Activated CD4-positive, alpha-beta memory T cell treated with anti-CD3 and anti-CD28 coated beads, Interleukin-2, amount 10 ng/mL, durations not matched to agents 7 days and 5 days (primary cell): ENCODE data around the gene DHRS7B. TPM values are rescaled to one million over a fixed set of nuclear protein-coding genes. Genes with fewer than 3 reads are reported as not detected.

Experiments used
- CTCF ChIA-PET: fragments of 350-600 bp; sonication (Branson Sonifier 250); formaldehyde crosslinking; loops from one replicate; lab custom pipeline; 2021; ENCODE audit warnings: antibody characterized with exemption, inconsistent platforms; lab: Charles Lee
- POLR2A ChIA-PET: fragments of 350-600 bp; sonication (Branson Sonifier 250); formaldehyde crosslinking; loops from one replicate; lab custom pipeline; 2021; ENCODE audit warnings: antibody characterized with exemption; lab: Charles Lee
- DNase-seq: peaks from one replicate; pipeline ENCODE4 v3.0.0-alpha.2; 2020
- H3K27ac Mint-ChIP-seq: one replicate; pipeline ENCODE4 v1.8.0; 2021; ENCODE audit warnings: mild to moderate bottlenecking, mixed read lengths
- H3K27me3 Mint-ChIP-seq: one replicate; pipeline ENCODE4 v1.8.0; 2021; ENCODE audit warnings: mixed read lengths
- H3K36me3 Mint-ChIP-seq: one replicate; pipeline ENCODE4 v1.8.0; 2021; ENCODE audit warnings: low read depth, mixed read lengths
- H3K4me1 Mint-ChIP-seq: one replicate; pipeline ENCODE4 v1.8.0; 2021; ENCODE audit warnings: mixed read lengths
- H3K4me3 Mint-ChIP-seq: one replicate; pipeline ENCODE4 v1.8.0; 2021; ENCODE audit warnings: mild to moderate bottlenecking, mixed read lengths
- H3K9me3 Mint-ChIP-seq: one replicate; pipeline ENCODE4 v1.8.0; 2021; ENCODE audit warnings: mixed read lengths
- total RNA-seq, 2 experiments: library from RNA; stranded (reverse); gene quantifications; one replicate each; pipeline ENCODE4 v1.2.3, GENCODE V29; 2021

DHRS7B gene
- total RNA-seq, 2 experiments from 2014 or later: 12.1 to 15.3 TPM

GRCh38 chr17:21196126-21196525 lies 69.4 kb downstream of the DHRS7B start:
- no peaks in the 10 kb centered on the region for H3K9me3 Mint-ChIP-seq
- peaks cover 41% of the 10 kb centered on the region for H3K36me3 Mint-ChIP-seq
- H3K27me3 Mint-ChIP-seq: no peaks in the 10 kb centered on the region
- no peak for DNase-seq
- H3K27ac Mint-ChIP-seq: no peak overlapping the region
- CTCF ChIA-PET: no interaction called here
- peaks cover 22% of the 10 kb centered on the region for H3K4me1 Mint-ChIP-seq
- POLR2A ChIA-PET: no interaction called here
- H3K4me3 Mint-ChIP-seq: no peak overlapping the region

GRCh38 chr17:21198411-21198810 lies 71.6 kb downstream of the DHRS7B start:
- peaks cover 41% of the 10 kb centered on the region for H3K36me3 Mint-ChIP-seq
- no peaks in the 10 kb centered on the region for H3K27me3 Mint-ChIP-seq
- no peaks in the 10 kb centered on the region for H3K9me3 Mint-ChIP-seq
- H3K4me1 Mint-ChIP-seq: peaks cover 16% of the 10 kb centered on the region
- ChIA-PET POLR2A (no interaction called here), CTCF (no interaction called here)
- no peak for DNase-seq
- no peak overlapping the region for H3K4me3 Mint-ChIP-seq
- H3K27ac Mint-ChIP-seq: no peak overlapping the region

- Mint-ChIP-seq H3K4me3 (no peak overlapping the region), H3K27ac (no peak overlapping the region), H3K36me3 (peaks cover 41% of the 10 kb centered on the region), H3K27me3 (no peaks in the 10 kb centered on the region), H3K4me1 (peaks cover 13% of the 10 kb centered on the region), H3K9me3 (no peaks in the 10 kb centered on the region)
- CTCF ChIA-PET: no interaction called here
- POLR2A ChIA-PET: no interaction called here
- no peak for DNase-seq
These were observed 72.5 kb downstream of the DHRS7B start for GRCh38 chr17:21199311-21199710.

GRCh38 chr17:21199856-21200255 lies 73.1 kb downstream of the DHRS7B start:
- no peaks in the 10 kb centered on the region for H3K9me3 Mint-ChIP-seq
- no peak overlapping the region for H3K4me3 Mint-ChIP-seq
- peaks cover 35% of the 10 kb centered on the region for H3K36me3 Mint-ChIP-seq
- H3K27ac Mint-ChIP-seq: no peak overlapping the region
- peaks cover 11% of the 10 kb centered on the region for H3K4me1 Mint-ChIP-seq
- ChIA-PET POLR2A (no interaction called here), CTCF (no interaction called here)
- no peak for DNase-seq
- no peaks in the 10 kb centered on the region for H3K27me3 Mint-ChIP-seq

GRCh38 chr17:21200590-21201297 lies 74.0 kb downstream of the DHRS7B start:
- no peak overlapping the region for H3K27ac Mint-ChIP-seq
- DNase-seq: no peak
- peaks cover 35% of the 10 kb centered on the region for H3K36me3 Mint-ChIP-seq
- H3K4me1 Mint-ChIP-seq: peaks cover 12% of the 10 kb centered on the region
- no peaks in the 10 kb centered on the region for H3K27me3 Mint-ChIP-seq
- H3K9me3 Mint-ChIP-seq: no peaks in the 10 kb centered on the region
- ChIA-PET CTCF (no interaction called here), POLR2A (interaction anchor here (1.0 to 2.0 kb wide), 2 partner anchors 11 to 13 kb away, joined by 5 to 7 read pairs; partner anchors contain the start of gene TMEM11)
- H3K4me3 Mint-ChIP-seq: no peak overlapping the region

- H3K9me3 Mint-ChIP-seq: no peaks in the 10 kb centered on the region
- no peaks in the 10 kb centered on the region for H3K27me3 Mint-ChIP-seq
- H3K4me3 Mint-ChIP-seq: no peak overlapping the region
- peaks cover 12% of the 10 kb centered on the region for H3K4me1 Mint-ChIP-seq
- no peak for DNase-seq
- H3K27ac Mint-ChIP-seq: no peak overlapping the region
- POLR2A ChIA-PET: interaction anchor here (1.0 to 2.0 kb wide), 2 partner anchors 11 to 12 kb away, joined by 5 to 7 read pairs; partner anchors contain the start of gene TMEM11
- CTCF ChIA-PET: no interaction called here
- H3K36me3 Mint-ChIP-seq: peaks cover 39% of the 10 kb centered on the region
These were observed 74.5 kb downstream of the DHRS7B start for GRCh38 chr17:21201298-21201595.

GRCh38 chr17:21201874-21202273 lies 75.1 kb downstream of the DHRS7B start:
- POLR2A ChIA-PET: interaction anchor here (1.0 to 2.0 kb wide), 2 partner anchors 10 to 12 kb away, joined by 5 to 7 read pairs; partner anchors contain the start of gene TMEM11
- Mint-ChIP-seq H3K9me3 (no peaks in the 10 kb centered on the region), H3K4me3 (no peak overlapping the region), H3K36me3 (peaks cover 34% of the 10 kb centered on the region), H3K4me1 (peaks cover 12% of the 10 kb centered on the region), H3K27ac (no peak overlapping the region), H3K27me3 (no peaks in the 10 kb centered on the region)
- CTCF ChIA-PET: no interaction called here
- DNase-seq: no peak

- Mint-ChIP-seq H3K4me1 (peaks cover 12% of the 10 kb centered on the region), H3K9me3 (no peaks in the 10 kb centered on the region), H3K4me3 (no peak overlapping the region), H3K27ac (no peak overlapping the region), H3K36me3 (peaks cover 30% of the 10 kb centered on the region), H3K27me3 (no peaks in the 10 kb centered on the region)
- ChIA-PET CTCF (no interaction called here), POLR2A (interaction anchor here (2.0 kb wide), 1 partner anchor 9 kb away, joined by 7 read pairs; no protein-coding TSS in a partner anchor)
- no peak for DNase-seq
These were observed 75.7 kb downstream of the DHRS7B start for GRCh38 chr17:21202512-21202911.

- ChIA-PET POLR2A (interaction anchor here (1.1 kb wide), 1 partner anchor 8 kb away, joined by 5 read pairs; no protein-coding TSS in a partner anchor), CTCF (no interaction called here)
- DNase-seq: no peak
- H3K9me3 Mint-ChIP-seq: no peaks in the 10 kb centered on the region
- peaks cover 12% of the 10 kb centered on the region for H3K4me1 Mint-ChIP-seq
- no peak overlapping the region for H3K4me3 Mint-ChIP-seq
- no peak overlapping the region for H3K27ac Mint-ChIP-seq
- H3K36me3 Mint-ChIP-seq: peaks cover 27% of the 10 kb centered on the region
- H3K27me3 Mint-ChIP-seq: no peaks in the 10 kb centered on the region
These were observed 78.2 kb downstream of the DHRS7B start for GRCh38 chr17:21204935-21205334.

- Mint-ChIP-seq H3K4me3 (no peak overlapping the region), H3K4me1 (peaks cover 36% of the 10 kb centered on the region), H3K27me3 (no peaks in the 10 kb centered on the region), H3K36me3 (peaks cover 26% of the 10 kb centered on the region), H3K9me3 (no peaks in the 10 kb centered on the region), H3K27ac (no peak overlapping the region)
- POLR2A ChIA-PET: no interaction called here
- no peak for DNase-seq
- CTCF ChIA-PET: no interaction called here
These were observed 81.6 kb downstream of the DHRS7B start for GRCh38 chr17:21208352-21208751.

- ChIA-PET POLR2A (no interaction called here), CTCF (no interaction called here)
- H3K4me1 Mint-ChIP-seq: peaks cover 33% of the 10 kb centered on the region
- no peaks in the 10 kb centered on the region for H3K9me3 Mint-ChIP-seq
- H3K36me3 Mint-ChIP-seq: peaks cover 28% of the 10 kb centered on the region
- no peak for DNase-seq
- H3K27me3 Mint-ChIP-seq: no peaks in the 10 kb centered on the region
- H3K4me3 Mint-ChIP-seq: no peak overlapping the region
- H3K27ac Mint-ChIP-seq: no peak overlapping the region
These were observed 82.9 kb downstream of the DHRS7B start for GRCh38 chr17:21209511-21210175.

- ChIA-PET POLR2A (interaction anchor here (0.9 kb wide), 1 partner anchor 10 kb away, joined by 3 read pairs; no protein-coding TSS in a partner anchor), CTCF (no interaction called here)
- peaks cover 41% of the 10 kb centered on the region for H3K4me1 Mint-ChIP-seq
- H3K4me3 Mint-ChIP-seq: no peak overlapping the region
- no peak overlapping the region for H3K27ac Mint-ChIP-seq
- no peaks in the 10 kb centered on the region for H3K9me3 Mint-ChIP-seq
- DNase-seq: no peak
- peaks cover 28% of the 10 kb centered on the region for H3K36me3 Mint-ChIP-seq
- no peaks in the 10 kb centered on the region for H3K27me3 Mint-ChIP-seq
These were observed 83.8 kb downstream of the DHRS7B start for GRCh38 chr17:21210411-21211076.
